ENCODE results near the gene ERVK3-1. TPM values are rescaled to one million over a fixed set of nuclear protein-coding genes. Genes with fewer than 3 reads are reported as not detected.
"Not testable (repeated sequence)": the region's sequence is repeated elsewhere in the genome, so short reads cannot be mapped to it uniquely, and the experiment has no call there.

Gene ERVK3-1
- polyA plus RNA-seq, 3 donors: 34.6 to 61.5 (median 38.8) TPM

- H3K27ac ChIP-seq (ENCODE audit: low read depth in 1 of 2, low read length in 2 of 2): no peak overlapping the region
- DNase-seq: no peak
- peaks cover 0 to 2% (median 2%) of the 10 kb centered on the region in 3 donors for H3K27me3 Mint-ChIP-seq (ENCODE audit: low read depth in 3 of 3)
- H3K9me3 Mint-ChIP-seq: peaks cover 34 to 54% (median 45%) of the 10 kb centered on the region in 7 donors
- H2AFZ ChIP-seq (ENCODE audit: insufficient read depth, low read depth, low read length, poor library complexity, severe bottlenecking): no peak overlapping the region
- no peak overlapping the region for H3K9ac ChIP-seq (ENCODE audit: insufficient read depth, low read length, poor library complexity, severe bottlenecking)
- H3K4me1 ChIP-seq (ENCODE audit: control insufficient read depth in 1 of 2, insufficient read depth in 2 of 2, low read length in 2 of 2): peaks cover 12 to 16% of the 10 kb centered on the region in 2 donors
- H4K20me1 ChIP-seq (ENCODE audit: insufficient read depth, low read length): no peaks in the 10 kb centered on the region
- H3K4me3 Mint-ChIP-seq: no peak overlapping the region
- no peak overlapping the region for H3K4me3 ChIP-seq (replicated peaks in 1 of 3; ENCODE audit: low read depth in 2 of 3, low read length in 3 of 3)
- H3K27ac Mint-ChIP-seq: peak overlapping the region in 1 of 7 donors; percentile 54
- 100% methylated on average over 1 of the region's 4 CpGs for WGBS (ENCODE audit: insufficient coverage)
- peaks cover 34 to 38% of the 10 kb centered on the region in 2 donors for H3K9me3 ChIP-seq (replicated peaks in 1 of 2; ENCODE audit: control insufficient read depth in 1 of 2, insufficient read depth in 1 of 2, low read length in 2 of 2)
- peaks cover 67 to 68% of the 10 kb centered on the region in 2 donors for H3K36me3 Mint-ChIP-seq
- no peaks in the 10 kb centered on the region for H3K27me3 ChIP-seq (ENCODE audit: control insufficient read depth in 2 of 2, insufficient read depth in 2 of 2, low read length in 2 of 2)
- H3K36me3 ChIP-seq (replicated peaks in 1 of 2; ENCODE audit: control insufficient read depth in 1 of 2, insufficient read depth in 2 of 2, low read length in 2 of 2): peaks cover 44 to 58% of the 10 kb centered on the region in 2 donors
- H3K4me2 ChIP-seq (replicated peaks; ENCODE audit: extremely low read depth, low read length, poor library complexity, severe bottlenecking): no peak overlapping the region
- intact Hi-C loops (cut with micrococcal nuclease): loop anchor here (5.0 to 10.0 kb wide), 2 partner anchors 125 to 303 kb away; partner anchors contain the start of genes ZNF274 (in 1 of the 2) and ZNF606 (in 1 of the 2)
- peaks cover 16% of the 10 kb centered on the region for H3K4me1 Mint-ChIP-seq
- no peak for TF ChIP-seq CTCF (IDR thresholded peaks at IDR 0.05)
- H3K79me2 ChIP-seq (ENCODE audit: insufficient read depth, low read length): peaks cover 36% of the 10 kb centered on the region
These were observed 2.6 kb downstream of the ERVK3-1 start for GRCh38 chr19:58307736-58308135.

- H3K9ac ChIP-seq (ENCODE audit: insufficient read depth, low read length, poor library complexity, severe bottlenecking); H3K4me3 Mint-ChIP-seq; H3K4me1 ChIP-seq (ENCODE audit: control insufficient read depth in 1 of 2, insufficient read depth in 2 of 2, low read length in 2 of 2); H3K27me3 ChIP-seq (ENCODE audit: control insufficient read depth in 2 of 2, insufficient read depth in 2 of 2, low read length in 2 of 2); DNase-seq; H2AFZ ChIP-seq (ENCODE audit: insufficient read depth, low read depth, low read length, poor library complexity, severe bottlenecking); H3K4me1 Mint-ChIP-seq; H3K4me2 ChIP-seq (replicated peaks; ENCODE audit: extremely low read depth, low read length, poor library complexity, severe bottlenecking); H3K27me3 Mint-ChIP-seq (ENCODE audit: low read depth in 3 of 3); intact Hi-C loops (cut with micrococcal nuclease); H3K27ac Mint-ChIP-seq; H3K27ac ChIP-seq (ENCODE audit: low read depth in 1 of 2, low read length in 2 of 2); H4K20me1 ChIP-seq (ENCODE audit: insufficient read depth, low read length); H3K4me3 ChIP-seq (replicated peaks in 1 of 3; ENCODE audit: low read depth in 2 of 3, low read length in 3 of 3): not testable (repeated sequence)
- Histone ChIP-seq H3K9me3 (replicated peaks in 1 of 2; ENCODE audit: control insufficient read depth in 1 of 2, insufficient read depth in 1 of 2, low read length in 2 of 2) (peaks cover 49 to 54% of the 10 kb centered on the region in 2 donors), H3K79me2 (ENCODE audit: insufficient read depth, low read length) (peaks cover 32% of the 10 kb centered on the region), H3K36me3 (replicated peaks in 1 of 2; ENCODE audit: control insufficient read depth in 1 of 2, insufficient read depth in 2 of 2, low read length in 2 of 2) (peaks cover 52 to 87% of the 10 kb centered on the region in 2 donors)
- Mint-ChIP-seq H3K36me3 (peaks cover 81 to 98% of the 10 kb centered on the region in 2 donors), H3K9me3 (peaks cover 33 to 55% (median 49%) of the 10 kb centered on the region in 7 donors)
- WGBS (ENCODE audit: insufficient coverage): 100% methylated on average over 4 of the region's 13 CpGs
- peak; percentile 16 for TF ChIP-seq CTCF (IDR thresholded peaks at IDR 0.05)
These were observed 5.5 kb downstream of the ERVK3-1 start for GRCh38 chr19:58310685-58311084.

Measured in CD14-positive monocyte (primary cell).